Transverse colon (tissue), 4 donors: ENCODE results near the gene MTG2. TPM values are rescaled to one million over a fixed set of nuclear protein-coding genes. Genes with fewer than 3 reads are reported as not detected.

Experiments
- DNase-seq: peaks from one replicate; pipeline ENCODE4 v3.0.0-alpha.2; 2019
- H3K27ac ChIP-seq, 4 donors: fragments of 200-600 bp; sonication (generic); 2 replicates each; pipeline ENCODE4 v1.5.1; 2016 to 2018; ENCODE audit warnings: inconsistent platforms in 4 of 4
- H3K27me3 ChIP-seq: fragments of 200-600 bp; sonication (generic); 2 replicates; pipeline ENCODE4 v1.5.1; 2017; ENCODE audit warnings: inconsistent platforms
- H3K36me3 ChIP-seq, 4 donors: fragments of 200-600 bp; sonication (generic); 2 replicates each; pipeline ENCODE4 v1.5.1; 2017 to 2019; ENCODE audit warnings: inconsistent platforms in 4 of 4
- H3K4me1 ChIP-seq, 4 donors: fragments of 200-600 bp; sonication (generic); 2 replicates each; pipeline ENCODE4 v1.5.1; 2017 to 2020; ENCODE audit warnings: inconsistent platforms in 4 of 4
- H3K4me3 ChIP-seq, 4 donors: fragments of 200-600 bp; sonication (generic); 1 replicate in 1 of 4; 2 replicates in 3 of 4; pipeline versions ENCODE4 v1.5.1 to v1.6.1; 2017 to 2019; ENCODE audit warnings: inconsistent platforms in 4 of 4
- H3K9me3 ChIP-seq, 2 donors: fragments of 200-600 bp; sonication (generic); 2 replicates each; pipeline ENCODE4 v1.5.1; 2017 to 2019; ENCODE audit warnings: inconsistent platforms in 2 of 2
- CTCF ChIP-seq, 5 experiments: fragments of 200-600 bp in 3 of 5; fragments of 450-650 bp in 2 of 5; sonication (generic) in 3 of 5; IDR thresholded peaks; 1 replicate in 2 of 5; 2 replicates in 3 of 5; pipeline ENCODE4 v1.5.1; 2016 to 2017; ENCODE audit warnings: antibody characterized with exemption in 5 of 5, inconsistent platforms in 3 of 5, mild to moderate bottlenecking in 2 of 5, moderate library complexity in 1 of 5
- EP300 ChIP-seq: sonication (generic); formaldehyde crosslinking; IDR thresholded peaks from one replicate; pipeline ENCODE4 v1.6.1; 2017; ENCODE audit warnings: antibody characterized with exemption, low read depth
- POLR2A ChIP-seq: fragments of 450-650 bp; IDR thresholded peaks from one replicate; pipeline ENCODE4 v1.6.1; 2016; ENCODE audit warnings: antibody characterized with exemption, mild to moderate bottlenecking, moderate library complexity
- POLR2AphosphoS5 ChIP-seq, 3 donors: sonication (generic); formaldehyde crosslinking; IDR thresholded peaks; one replicate each; pipeline ENCODE4 v1.6.1; 2016; ENCODE audit warnings: antibody characterized with exemption in 3 of 3
- WGBS, 2 donors: methylation state at CpG; one replicate each; pipeline ENCODE4 v1.1.5; 2018; ENCODE audit warnings: low coverage in 1 of 2; 5-methylcytosine and 5-hydroxymethylcytosine counted together
- in situ Hi-C, 4 donors: fragments of 200-750 bp; cut with MboI; loops; one replicate each; pipeline versions ENCODE4 v1.15.0 to v1.15.1; 2017; ENCODE audit warnings: low sequenced_read_pairs in 3 of 4, low pct_ligation_motif_present in 1 of 4, low pct_unique_long_range_greater_than_20kb in 1 of 4
- intact Hi-C: fragments of 100-400 bp; cut with DNase I; formaldehyde crosslinking; loops from one replicate; pipeline ENCODE4 v1.15.1; 2023; ENCODE audit warnings: low total_unique reads
- total RNA-seq, 4 donors: library from RNA; depleted of rRNA; stranded (reverse); fragments of >200 nt; gene quantifications; one replicate each; pipeline ENCODE4 v1.1.0, GENCODE V29; 2016

MTG2 gene
- total RNA-seq, 4 donors from 2014 or later: 9.8 to 58.0 (median 23.1) TPM

DNA sequence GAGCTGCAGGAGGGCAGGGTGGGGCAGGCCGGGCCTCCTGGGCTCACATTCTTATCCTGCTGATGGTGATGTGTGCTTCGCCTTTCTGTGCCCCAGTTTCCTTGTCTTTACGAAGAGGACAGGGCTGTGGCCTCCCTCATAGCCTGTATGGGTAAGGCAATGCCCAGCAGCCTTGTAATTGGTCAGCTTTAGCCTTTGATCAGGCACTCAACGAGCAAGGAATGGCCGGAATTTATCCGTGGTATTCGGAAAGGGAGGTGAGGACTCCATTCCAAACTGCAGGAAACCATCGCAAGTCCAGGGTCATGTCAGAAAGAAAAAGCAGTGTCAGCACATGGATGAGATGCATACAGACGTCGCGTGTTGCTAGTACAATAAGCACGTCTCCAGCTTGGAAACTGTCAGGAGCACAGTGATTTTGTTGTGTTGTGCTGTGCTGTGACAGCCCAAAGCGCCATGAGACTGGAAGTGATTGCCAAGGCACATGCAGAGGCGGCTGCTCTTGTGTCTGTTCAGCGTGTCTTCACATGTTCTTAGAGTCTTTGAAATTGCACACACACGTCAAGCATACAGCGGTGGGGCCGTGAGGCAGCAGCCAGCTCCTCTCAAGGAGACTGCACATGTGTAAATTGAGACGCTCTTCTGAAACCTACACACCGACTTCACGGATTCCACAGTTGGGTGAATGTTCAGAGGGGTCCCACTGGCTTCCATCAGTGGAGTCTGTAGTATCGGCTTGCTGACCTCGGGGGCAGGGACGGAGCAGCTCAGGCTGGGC, 33.1 kb upstream of the MTG2 start:
- Histone ChIP-seq H3K27ac (no peak overlapping the region), H3K27me3 (no peaks in the 10 kb centered on the region), H3K4me1 (peaks cover 5 to 12% (median 8%) of the 10 kb centered on the region in 4 donors), H3K4me3 (no peak overlapping the region), H3K9me3 (no peaks in the 10 kb centered on the region), H3K36me3 (no peaks in the 10 kb centered on the region)
- intact Hi-C loops (no loop called here), in situ Hi-C loops (loop anchor here in 2 of 4 donors (10.0 kb wide), 2 partner anchors 125 to 135 kb away; no protein-coding TSS in a partner anchor)
- no peak for TF ChIP-seq POLR2AphosphoS5 (IDR thresholded peaks at IDR 0.05)
- TF ChIP-seq EP300: no peak
- no peak for TF ChIP-seq CTCF (IDR thresholded peaks at IDR 0.05)
- TF ChIP-seq POLR2A: no peak
- WGBS, 2 donors: 80 to 86% methylated on average over 9 to 24 of the region's 24 CpGs
- no peak for DNase-seq

GRCh38 chr20:62150310-62150575, 32.6 kb upstream of the MTG2 start:
- Histone ChIP-seq H3K4me3 (no peak overlapping the region), H3K27me3 (no peaks in the 10 kb centered on the region), H3K36me3 (no peaks in the 10 kb centered on the region), H3K27ac (no peak overlapping the region), H3K9me3 (no peaks in the 10 kb centered on the region), H3K4me1 (peaks cover 0 to 7% (median 3%) of the 10 kb centered on the region in 4 donors)
- in situ Hi-C loops: no loop called here
- DNase-seq: no peak
- 96 to 100% methylated on average over 1 to 11 of the region's 11 CpGs for WGBS, 2 donors
- intact Hi-C loops: no loop called here
- no peak for TF ChIP-seq POLR2AphosphoS5 (IDR thresholded peaks at IDR 0.05)
- TF ChIP-seq EP300: no peak
- no peak for TF ChIP-seq POLR2A
- TF ChIP-seq CTCF (IDR thresholded peaks at IDR 0.05): no peak

DNA sequence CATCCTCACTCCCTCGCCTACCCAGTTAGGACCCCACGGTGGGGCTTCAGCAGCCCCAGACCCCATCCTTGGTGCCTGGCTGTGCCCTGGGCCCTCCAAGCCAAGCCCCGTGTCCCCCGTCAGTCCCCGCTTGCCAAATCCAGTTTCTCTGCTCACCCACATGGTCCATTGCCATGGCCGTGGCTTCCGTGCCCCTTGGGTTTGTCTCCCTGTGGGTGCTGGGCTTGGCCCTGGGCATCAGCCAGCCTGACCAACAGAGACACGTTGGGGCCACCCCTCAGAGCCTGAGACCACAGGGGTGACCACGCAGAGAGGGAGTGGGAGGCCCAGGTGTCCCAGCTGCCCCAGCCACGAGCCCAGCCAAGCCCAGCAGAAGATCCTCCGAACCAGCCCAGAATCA, 31.6 kb upstream of the MTG2 start:
- TF ChIP-seq EP300 (no peak), POLR2AphosphoS5 (IDR thresholded peaks at IDR 0.05) (no peak), POLR2A (no peak), CTCF (IDR thresholded peaks at IDR 0.05) (no peak)
- 92 to 100% methylated on average over 1 to 8 of the region's 11 CpGs for WGBS, 2 donors
- intact Hi-C loops: no loop called here
- Histone ChIP-seq H3K27ac (no peak overlapping the region), H3K9me3 (no peaks in the 10 kb centered on the region), H3K27me3 (no peaks in the 10 kb centered on the region), H3K4me1 (peaks cover 0 to 3% (median 0%) of the 10 kb centered on the region in 4 donors), H3K36me3 (no peaks in the 10 kb centered on the region), H3K4me3 (no peak overlapping the region)
- in situ Hi-C loops: no loop called here
- no peak for DNase-seq

DNA sequence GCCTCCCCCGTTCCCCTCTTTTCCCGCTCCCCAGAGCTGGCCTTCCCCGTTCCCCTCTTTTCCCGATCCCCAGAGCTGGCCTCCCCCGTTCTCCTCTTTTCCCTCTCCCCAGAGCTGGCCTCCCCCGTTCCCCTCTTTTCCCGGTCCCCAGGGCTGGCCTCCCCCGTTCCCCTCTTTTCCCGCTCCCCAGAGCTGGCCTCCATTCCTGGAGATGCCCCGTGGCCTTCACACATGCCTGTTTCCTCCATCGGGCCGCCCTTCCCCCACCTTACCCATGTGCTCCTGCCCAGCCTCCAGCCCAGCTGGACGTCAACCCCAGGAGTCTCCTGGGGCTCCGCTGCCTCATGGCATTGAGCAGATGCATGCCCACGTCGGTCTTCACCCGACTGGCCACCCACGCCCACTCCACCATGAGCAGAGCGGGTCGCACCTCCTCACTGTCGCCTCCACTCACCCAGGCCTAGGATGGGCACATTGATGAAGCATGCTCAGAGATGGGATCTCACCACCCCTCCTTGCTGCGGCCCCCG, 30.9 kb upstream of the MTG2 start:
- in situ Hi-C loops (no loop called here), intact Hi-C loops (no loop called here)
- TF ChIP-seq POLR2A (no peak), POLR2AphosphoS5 (IDR thresholded peaks at IDR 0.05) (no peak), CTCF (IDR thresholded peaks at IDR 0.05) (no peak), EP300 (no peak)
- H3K36me3 ChIP-seq: no peaks in the 10 kb centered on the region
- no peaks in the 10 kb centered on the region for H3K9me3 ChIP-seq
- no peak for DNase-seq
- no peaks in the 10 kb centered on the region for H3K27me3 ChIP-seq
- no peak overlapping the region for H3K27ac ChIP-seq
- WGBS, 2 donors: 84% methylated on average over 23 of the region's 23 CpGs; no CpG with 5 or more reads in 1 of the 2 donors
- peaks cover 0 to 5% (median 0%) of the 10 kb centered on the region in 4 donors for H3K4me1 ChIP-seq
- H3K4me3 ChIP-seq: no peak overlapping the region
